NCI-H1436 treated with DMSO at 0.1 percent for 48 hours (cell line): ENCODE results near the gene BCL11A.

ENCODE experiments used
- DNase-seq: peaks from one replicate; lab custom pipeline; 2025; lab: John Stamatoyannopoulos, UW

Gene BCL11A

GRCh38 chr2:60527762-60528161, 25.7 kb downstream of the BCL11A start:
- no peak for DNase-seq

DNA sequence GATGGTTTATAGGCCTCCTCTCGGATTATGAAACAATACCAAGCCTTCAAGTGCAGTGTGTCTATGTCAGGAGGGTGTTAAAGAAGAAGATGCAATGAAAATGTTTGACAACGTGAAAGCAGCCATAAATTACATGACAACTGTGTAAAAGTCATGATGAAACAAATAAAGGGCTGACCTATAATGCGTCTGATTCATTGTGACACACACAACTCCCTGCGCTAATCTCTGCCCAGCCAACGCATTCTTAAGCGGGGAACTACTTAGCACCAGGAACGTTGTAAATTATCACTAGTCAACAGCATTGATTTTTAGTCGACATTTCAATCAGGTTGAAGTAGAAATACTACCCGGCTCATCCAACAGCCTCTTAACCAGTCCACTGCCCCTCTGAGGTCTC, 26.8 kb downstream of the BCL11A start:
- DNase-seq: no peak

DNA sequence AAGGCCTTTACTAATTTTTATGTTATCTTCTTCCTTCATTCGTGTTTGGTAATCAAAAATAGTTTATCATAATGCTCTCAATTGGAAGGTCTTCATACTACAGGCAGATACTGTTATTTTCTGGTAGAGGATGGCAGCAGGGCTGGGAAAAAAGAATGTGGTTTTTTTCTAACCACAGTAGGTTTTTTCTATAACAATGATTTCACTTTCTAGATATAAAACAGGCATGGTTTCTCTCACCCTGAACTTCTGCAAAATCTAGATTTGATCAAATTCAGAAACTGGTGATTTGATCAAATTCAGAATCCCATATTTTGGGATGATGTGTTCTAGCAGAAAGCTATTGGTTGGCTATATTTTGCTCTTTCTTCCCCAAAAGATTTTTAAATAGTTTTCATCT, 27.6 kb downstream of the BCL11A start:
- no peak for DNase-seq

- DNase-seq: no peak
These were observed 28.6 kb downstream of the BCL11A start for GRCh38 chr2:60524874-60525273.

GRCh38 chr2:60523963-60524362, 29.5 kb downstream of the BCL11A start:
- no peak for DNase-seq

GRCh38 chr2:60522462-60522861, 31.0 kb downstream of the BCL11A start:
- no peak for DNase-seq

DNA sequence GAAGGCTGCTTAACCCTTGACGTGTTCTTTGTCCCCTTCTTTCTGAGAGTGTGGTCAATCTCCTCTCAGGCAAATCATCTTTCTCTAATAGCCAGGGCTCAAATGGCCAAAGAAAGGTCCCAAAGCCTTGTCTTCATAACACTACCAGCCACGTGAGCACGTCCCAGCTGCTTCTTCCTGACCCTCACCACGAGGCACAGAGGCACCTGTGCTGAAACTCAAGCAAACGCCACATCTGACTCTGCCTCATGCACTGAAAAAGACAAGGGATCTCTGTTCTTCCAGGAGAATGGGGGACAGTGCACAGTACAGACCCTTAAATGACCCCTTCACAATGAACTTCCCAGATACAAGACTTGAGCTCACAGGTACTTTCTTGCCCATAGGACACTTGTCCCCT, 31.8 kb downstream of the BCL11A start:
- no peak for DNase-seq

GRCh38 chr2:60520917-60521539, 32.4 kb downstream of the BCL11A start:
- no peak for DNase-seq

GRCh38 chr2:60520151-60520876, 33.1 kb downstream of the BCL11A start:
- no peak for DNase-seq

DNA sequence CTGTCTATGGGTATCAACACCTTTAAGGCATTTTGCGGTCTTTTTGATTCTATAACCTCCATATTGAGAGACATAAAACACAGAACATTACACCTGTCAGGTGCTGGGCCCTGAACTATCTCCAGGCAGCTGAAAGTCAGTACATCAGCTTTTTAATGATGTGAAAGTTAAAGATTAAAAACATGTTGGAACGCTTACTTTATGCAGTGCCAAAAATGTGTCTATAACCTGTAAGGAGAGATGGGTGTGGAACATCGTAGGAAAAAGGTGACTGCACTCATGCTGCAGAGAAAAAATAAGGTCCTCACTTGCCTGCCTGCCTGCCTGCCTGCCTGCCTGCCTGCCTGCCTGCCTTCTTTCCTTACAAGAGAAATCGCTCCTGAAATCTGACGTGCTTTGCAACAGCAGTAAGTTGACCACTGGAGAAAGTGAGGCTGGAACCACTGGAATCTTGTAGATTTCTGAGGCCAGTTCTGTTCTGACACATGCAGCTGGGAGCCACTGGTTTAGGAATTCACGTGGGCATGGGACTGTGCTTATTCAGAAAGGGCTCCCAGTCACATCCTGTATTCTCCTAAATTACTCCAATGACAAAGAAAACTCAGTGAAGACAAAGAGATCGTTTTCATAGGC, 34.1 kb downstream of the BCL11A start:
- DNase-seq: no peak

GRCh38 chr2:60518567-60518966, 34.9 kb downstream of the BCL11A start:
- no peak for DNase-seq

DNA sequence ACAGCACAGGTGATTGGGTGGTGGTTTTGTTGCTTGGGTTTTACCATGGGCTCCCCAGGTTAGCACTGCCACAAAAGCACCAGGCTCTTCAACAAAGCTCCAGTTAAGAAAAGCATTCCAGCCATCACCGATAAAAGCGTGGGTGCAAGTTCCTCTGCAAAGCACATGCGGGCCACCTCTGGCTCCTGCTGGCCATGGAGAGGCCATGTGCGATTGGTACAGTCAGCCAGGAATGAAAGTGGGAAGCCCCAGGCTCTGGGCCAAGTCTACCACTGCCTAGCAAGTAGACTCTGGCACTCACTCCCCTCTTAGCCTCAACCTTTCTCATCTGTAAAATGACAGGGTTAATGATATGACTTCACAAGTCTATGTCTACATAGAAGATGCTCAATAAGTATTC, 36.0 kb downstream of the BCL11A start:
- no peak for DNase-seq

DNA sequence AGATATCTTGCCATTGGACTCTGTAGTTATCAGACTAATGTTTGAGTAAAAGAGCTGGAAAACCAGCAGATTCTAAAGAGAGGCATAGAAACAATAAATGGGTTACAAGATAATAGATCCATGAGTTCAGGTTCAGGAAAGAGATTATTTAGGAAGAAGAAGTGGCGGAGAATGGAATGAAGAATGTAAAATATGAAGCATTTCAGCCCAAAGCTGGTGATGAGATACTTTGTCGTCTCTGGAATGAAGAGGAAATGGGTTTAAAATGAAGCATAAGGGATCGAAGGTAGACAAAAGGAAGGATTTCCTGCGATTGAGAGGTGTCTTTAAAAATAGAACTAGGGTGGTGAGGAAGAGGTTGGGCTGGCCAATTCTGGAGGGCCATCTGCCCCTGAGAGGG, 36.6 kb downstream of the BCL11A start:
- DNase-seq: no peak

- no peak for DNase-seq
These were observed 37.1 kb downstream of the BCL11A start for GRCh38 chr2:60516383-60516811.

- DNase-seq: no peak
These were observed 37.7 kb downstream of the BCL11A start for GRCh38 chr2:60515721-60516226.

- no peak for DNase-seq
These were observed 39.5 kb downstream of the BCL11A start for GRCh38 chr2:60513996-60514395.

DNA sequence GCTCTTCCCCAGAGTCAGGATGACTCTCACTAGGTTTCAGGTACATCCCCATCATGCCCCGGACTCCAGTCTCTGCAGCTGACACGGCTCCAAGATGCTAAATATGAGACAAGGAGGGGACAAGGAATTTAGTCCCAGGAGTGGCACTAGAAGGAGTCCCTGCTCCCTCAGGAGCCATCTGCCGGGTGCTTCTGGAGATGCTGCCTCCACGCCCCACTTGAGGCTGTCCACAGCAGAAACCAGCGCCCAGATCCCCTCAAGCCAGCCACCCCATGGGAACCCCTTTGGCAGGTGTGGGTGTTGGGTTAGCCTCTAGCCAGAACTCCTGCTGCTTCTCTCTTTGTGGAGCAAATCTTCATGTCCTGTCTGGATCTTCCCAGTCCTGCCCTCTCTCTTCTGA, 40.3 kb downstream of the BCL11A start:
- DNase-seq: no peak

DNA sequence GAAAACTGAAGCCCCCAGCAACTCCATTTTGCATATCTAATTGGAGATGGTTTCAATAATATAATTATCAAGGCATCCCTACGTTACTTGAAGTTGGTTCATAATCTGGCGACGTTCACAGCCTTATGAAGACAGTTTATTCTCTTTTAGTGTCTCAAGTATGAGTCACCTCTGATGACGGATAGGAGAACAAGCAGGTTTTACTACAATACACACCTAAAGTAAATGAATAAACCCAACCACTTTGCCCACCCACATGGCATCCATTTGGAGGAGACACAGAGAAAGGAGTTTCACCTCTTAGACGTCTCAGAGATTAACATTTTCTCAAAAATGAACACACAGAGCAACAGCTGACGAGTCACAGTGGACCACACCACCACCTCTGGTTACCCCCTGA, 40.8 kb downstream of the BCL11A start:
- no peak for DNase-seq

- no peak for DNase-seq
These were observed 41.3 kb downstream of the BCL11A start for GRCh38 chr2:60512062-60512622.

DNA sequence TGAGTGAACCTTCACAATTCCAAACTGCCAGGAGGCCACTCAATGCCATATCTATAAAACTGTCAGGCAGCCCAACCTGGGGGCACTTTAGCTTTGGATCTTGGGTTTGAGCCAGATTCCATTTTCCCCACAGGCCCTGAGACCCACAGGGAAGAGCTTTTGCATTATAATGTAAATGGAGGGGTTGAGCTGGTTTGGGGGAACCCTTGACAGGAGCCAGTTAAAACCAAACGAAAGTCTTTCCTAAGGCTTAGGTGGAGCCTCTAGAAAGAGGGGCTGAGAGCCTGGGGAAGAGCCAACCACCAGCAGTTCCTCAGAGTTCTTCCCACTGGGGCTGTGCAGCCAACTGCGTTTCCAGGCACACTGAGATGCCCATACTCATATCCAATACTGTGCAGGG, 42.7 kb downstream of the BCL11A start:
- DNase-seq: no peak

DNA sequence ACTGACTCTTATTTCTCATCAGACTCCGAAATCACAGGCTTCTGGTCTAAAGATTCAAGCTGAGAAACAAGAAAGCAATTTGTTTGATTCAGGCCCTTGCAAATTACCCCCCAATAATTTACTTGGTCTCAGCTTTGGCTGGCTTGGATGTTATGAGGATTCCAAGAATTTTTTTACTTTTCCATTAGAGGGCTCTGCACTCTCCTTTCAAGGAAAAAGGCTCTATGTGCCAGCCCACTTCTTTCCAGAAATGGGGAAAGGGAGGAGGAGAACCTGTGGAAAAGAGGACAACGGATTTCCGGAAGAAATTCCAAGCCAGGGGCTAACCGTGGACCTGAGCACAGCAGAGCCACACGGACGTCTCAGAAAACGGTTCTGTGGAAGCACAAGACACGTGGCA, 44.4 kb downstream of the BCL11A start:
- DNase-seq: no peak

- DNase-seq: no peak
These were observed 45.0 kb downstream of the BCL11A start for GRCh38 chr2:60508339-60508917.
